GM13977 (cell line): ENCODE measurements around the gene FBXO40.
A peak's percentile ranks its signal among the peaks of the same experiment; 100 is the strongest.

Source experiments
- DNase-seq: peaks from one replicate; pipeline ENCODE4 v3.0.0; 2012; ENCODE audit warnings: low spot score
- CTCF ChIP-seq: IDR thresholded peaks from 2 replicates; pipeline ENCODE4 v1.5.1; 2012; ENCODE audit warnings: mild to moderate bottlenecking, control low read depth; ENCODE audit not compliant: insufficient read depth; ENCODE audit errors: extremely low read depth, missing control alignments
- in situ Hi-C: fragments of 300-500 bp; cut with MboI; formaldehyde crosslinking; loops from one replicate; pipeline ENCODE4 v1.12.0; 2022; ENCODE audit warnings: low sequenced_read_pairs, low pct_unique_long_range_greater_than_20kb, mixed read lengths, inconsistent platforms; ENCODE audit not compliant: unreplicated experiment

The FBXO40 gene

GRCh38 chr3:121660356-121661171 is 67.4 kb downstream of the FBXO40 start, which contains the start of gene HCLS1:
HCLS1 (minus strand) TSS chr3:121660903; CDS start chr3:121658347, 2,556 bp downstream.
- DNase-seq: peak; percentile 61
- in situ Hi-C loops: no loop called here
- TF ChIP-seq CTCF: no peak

DNA sequence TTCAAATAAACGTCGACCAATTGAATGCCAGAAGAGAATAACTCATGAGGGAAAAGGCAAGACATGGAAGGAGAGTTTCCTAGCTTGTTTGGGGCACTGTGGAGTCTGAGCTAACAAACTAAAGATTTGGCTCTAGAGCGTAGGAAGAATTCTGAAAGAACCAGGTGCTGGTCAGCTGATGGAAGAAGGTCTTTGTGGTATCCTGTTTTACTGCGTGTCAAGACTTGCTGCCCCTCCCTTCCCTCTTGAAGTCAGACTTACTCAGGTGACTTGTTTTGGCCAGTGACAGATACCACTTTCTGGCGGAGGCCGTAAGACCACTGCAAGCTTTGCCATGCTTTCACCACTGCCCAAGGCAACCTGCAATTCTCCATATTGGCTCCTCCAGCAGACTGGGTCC is 68.2 kb downstream of the FBXO40 start:
- DNase-seq: no peak
- TF ChIP-seq CTCF: no peak
- in situ Hi-C loops: no loop called here

GRCh38 chr3:121662742-121663141 is 69.6 kb downstream of the FBXO40 start:
- TF ChIP-seq CTCF: no peak
- in situ Hi-C loops: no loop called here
- no peak for DNase-seq

- in situ Hi-C loops: no loop called here
- no peak for TF ChIP-seq CTCF
- no peak for DNase-seq
These were observed 70.1 kb downstream of the FBXO40 start for GRCh38 chr3:121663171-121663847.

GRCh38 chr3:121665488-121665887 is 72.3 kb downstream of the FBXO40 start:
- in situ Hi-C loops: no loop called here
- no peak for DNase-seq
- no peak for TF ChIP-seq CTCF

- no peak for DNase-seq
- no peak for TF ChIP-seq CTCF
- in situ Hi-C loops: no loop called here
These were observed 74.2 kb downstream of the FBXO40 start for GRCh38 chr3:121667333-121667732.
